Heart right ventricle (tissue), 16 donors: ENCODE results near the gene SGCD. TPM values are rescaled to one million over a fixed set of nuclear protein-coding genes. Genes with fewer than 3 reads are reported as not detected.

Source experiments
- ATAC-seq, 8 donors: fragments of 200-7000 bp; cut with Tn5 transposase; one replicate each; pipeline ENCODE4 v1.9.1; 2020; ENCODE audit warnings: mild to moderate bottlenecking in 8 of 8, moderate library complexity in 8 of 8, moderate number of reproducible peaks in 1 of 8
- DNase-seq, 2 donors: peaks; one replicate each; pipeline ENCODE4 v3.0.0-alpha.2; 2020
- H3K27ac ChIP-seq, 10 donors: fragments of 200-600 bp; sonication (generic) in 2 of 10; one replicate each; pipeline versions ENCODE4 v1.5.0 to v1.8.0; 2020 to 2022; ENCODE audit warnings: mild to moderate bottlenecking in 3 of 10
- H3K27me3 ChIP-seq, 7 donors: fragments of 200-600 bp; one replicate each; pipeline ENCODE4 v1.8.0; 2021 to 2022; ENCODE audit warnings: mild to moderate bottlenecking in 2 of 7
- H3K36me3 ChIP-seq, 9 donors: fragments of 200-600 bp; sonication (generic) in 1 of 9; one replicate each; pipeline versions ENCODE4 v1.5.0 to v1.8.0; 2020 to 2022; ENCODE audit warnings: mild to moderate bottlenecking in 2 of 9
- H3K4me1 ChIP-seq, 9 donors: fragments of 200-600 bp; sonication (generic) in 1 of 9; one replicate each; pipeline versions ENCODE4 v1.5.0 to v1.8.0; 2020 to 2022; ENCODE audit warnings: mild to moderate bottlenecking in 4 of 9
- H3K4me3 ChIP-seq, 10 donors: fragments of 200-600 bp; sonication (generic) in 2 of 10; one replicate each; pipeline versions ENCODE4 v1.5.0 to v1.8.0; 2020 to 2022; ENCODE audit warnings: mild to moderate bottlenecking in 7 of 10, moderate library complexity in 2 of 10
- H3K9me3 ChIP-seq, 11 donors: fragments of 200-600 bp in 10 of 11; sonication (generic) in 2 of 11; one replicate each; pipeline versions ENCODE4 v1.5.0 to v1.8.0; 2013 to 2022; ENCODE audit warnings: mild to moderate bottlenecking in 2 of 11, control low read depth in 1 of 11, moderate library complexity in 1 of 11
- WGBS, 2 donors: extraction: QIAGEN DNeasy Blood & Tissue Kit; methylation state at CpG; one replicate each; pipeline ENCODE4 v1.1.7; 2013; ENCODE audit warnings: inconsistent platforms in 1 of 2; 5-methylcytosine and 5-hydroxymethylcytosine counted together
- intact Hi-C, 10 donors: fragments of 100-400 bp; cut with DNase I; formaldehyde crosslinking; loops; one replicate each; pipeline versions ENCODE4 v1.11.1 to v1.14.2; 2022
- polyA plus RNA-seq, 2 donors: library from polyadenylated mRNA; stranded (reverse); fragments of 200-250 nt; gene quantifications; one replicate each; pipeline ENCODE4 v1.2.3, GENCODE V29; 2013
- total RNA-seq, 10 donors: library from RNA; stranded (reverse); fragmentation: NEBNext Ultra II Directional in 3 of 10; extraction: Animal tissue kit (Norgen Biotek cat#: 25700) in 3 of 10; gene quantifications; one replicate each; pipeline versions ENCODE4 v1.2.1 to v1.2.4, GENCODE V29; 2021 to 2023
- TF ChIP-seq, protein P1 (sequence below), 9 donors: fragments of 200-600 bp; sonication (generic) in 2 of 9; IDR thresholded peaks; one replicate each; pipeline versions ENCODE4 v1.5.0 to v1.8.0; 2021 to 2022; ENCODE audit warnings: antibody characterized with exemption in 9 of 9, mild to moderate bottlenecking in 5 of 9, moderate library complexity in 1 of 9
- donor health status: Arrhythmogenic right ventricular cardiomyopathy.
- donor health status: ischemic (EF 13 %, LVEDD 7.1; RV severe dilation, severe dysfunction).
- donor health status: healthy with polysubstance abuse.
- donor health status: DM: no; HTN: yes; CAD: no.
- donor health status: DM: no; HTN: no; CAD: no.
- donor health status: ischemic (EF 25% LVEDD 6.9; RV normal size, moderate dysfunction).
- donor health status: ischemic (EF 25% LVEDD 5.7; RV mildly dilated, moderate dysfunction).
- donor health status: healthy.
- donor health status: DM: yes; HTN: yes; CAD: no.
- donor health status: Ischemic cardiomyopathy.
- donor health status: ischemic (EF 35%, LVEDD 5.7; RV mildly dilated, moderate dysfunction).
- donor health status: nonischemic (EF 11% LVEDD 7.7; RV severe dilation, severe dysfunction).
- donor health status: DM: yes; HTN: yes; CAD: no.
- donor health status: PGD.
- donor health status: ischemic (EF 29% LVEDD 5.4; RV normal size, mild dysfunction).
- donor health status: nonischemic (EF 23%, LVEDD 6.1; RV moderate dilation, normal function).

Gene SGCD
- total and polyA plus RNA-seq, 12 donors = 12.0 to 153 (median 99.6) TPM

DNA sequence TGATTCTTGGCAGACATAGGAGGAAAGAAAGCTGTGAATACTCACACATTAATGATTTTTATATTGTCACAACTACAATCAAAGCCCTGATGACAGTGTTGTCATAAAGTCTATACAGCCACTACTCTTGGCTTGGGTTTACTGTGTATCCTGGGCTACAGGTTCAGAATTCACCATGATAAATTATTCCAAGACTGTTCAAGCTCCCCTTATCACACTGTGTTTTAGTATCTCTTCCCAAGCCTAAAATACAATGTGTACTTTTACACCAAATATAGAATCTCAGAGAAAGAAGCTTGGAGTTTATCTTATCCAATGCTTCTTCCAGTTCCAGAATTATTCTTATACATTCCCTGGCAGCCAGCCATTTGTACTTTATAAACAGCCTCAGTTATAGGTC is 395.4 kb downstream of the SGCD start:
- Histone ChIP-seq H3K4me3 (no peak overlapping the region), H3K27ac (peak overlapping the region in 6 of 10 donors; percentile 8 to 37 (median 23)), H3K4me1 (peaks cover 0 to 23% (median 5%) of the 10 kb centered on the region in 9 donors), H3K27me3 (no peaks in the 10 kb centered on the region), H3K36me3 (no peaks in the 10 kb centered on the region), H3K9me3 (no peaks in the 10 kb centered on the region)
- no peak for DNase-seq
- intact Hi-C loops = no loop called here
- peak in 1 of 8 donors; percentile 79 for ATAC-seq
- TF ChIP-seq, protein P1, sequence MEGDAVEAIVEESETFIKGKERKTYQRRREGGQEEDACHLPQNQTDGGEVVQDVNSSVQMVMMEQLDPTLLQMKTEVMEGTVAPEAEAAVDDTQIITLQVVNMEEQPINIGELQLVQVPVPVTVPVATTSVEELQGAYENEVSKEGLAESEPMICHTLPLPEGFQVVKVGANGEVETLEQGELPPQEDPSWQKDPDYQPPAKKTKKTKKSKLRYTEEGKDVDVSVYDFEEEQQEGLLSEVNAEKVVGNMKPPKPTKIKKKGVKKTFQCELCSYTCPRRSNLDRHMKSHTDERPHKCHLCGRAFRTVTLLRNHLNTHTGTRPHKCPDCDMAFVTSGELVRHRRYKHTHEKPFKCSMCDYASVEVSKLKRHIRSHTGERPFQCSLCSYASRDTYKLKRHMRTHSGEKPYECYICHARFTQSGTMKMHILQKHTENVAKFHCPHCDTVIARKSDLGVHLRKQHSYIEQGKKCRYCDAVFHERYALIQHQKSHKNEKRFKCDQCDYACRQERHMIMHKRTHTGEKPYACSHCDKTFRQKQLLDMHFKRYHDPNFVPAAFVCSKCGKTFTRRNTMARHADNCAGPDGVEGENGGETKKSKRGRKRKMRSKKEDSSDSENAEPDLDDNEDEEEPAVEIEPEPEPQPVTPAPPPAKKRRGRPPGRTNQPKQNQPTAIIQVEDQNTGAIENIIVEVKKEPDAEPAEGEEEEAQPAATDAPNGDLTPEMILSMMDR (IDR thresholded peaks at IDR 0.05) = no peak

DNA sequence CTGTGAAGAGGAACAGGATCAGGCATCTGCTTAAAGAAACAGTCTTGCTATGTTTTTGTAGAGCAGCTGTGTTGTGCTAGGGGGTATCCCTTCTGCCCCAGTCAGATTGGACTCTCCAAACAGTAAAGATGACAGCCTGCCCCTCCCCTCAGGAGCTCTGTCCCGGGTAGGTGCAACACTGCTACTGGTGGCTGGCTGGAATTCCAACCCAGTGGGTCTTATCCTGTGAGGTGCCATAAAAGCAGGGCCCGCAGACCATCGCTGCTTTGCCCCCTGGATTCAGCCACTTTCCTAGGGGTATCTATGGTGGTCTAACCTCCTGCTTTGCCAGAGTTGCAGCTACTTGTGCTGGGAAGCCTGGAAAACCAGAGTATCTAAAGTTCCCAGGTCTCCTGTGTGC is 408.5 kb downstream of the SGCD start:
- H3K4me1 ChIP-seq = peaks cover 0 to 5% (median 0%) of the 10 kb centered on the region in 9 donors
- ATAC-seq (peak in 2 of 8 donors; percentile 22 to 61), DNase-seq (no peak)
- no peaks in the 10 kb centered on the region for H3K27me3 ChIP-seq
- no peaks in the 10 kb centered on the region for H3K9me3 ChIP-seq
- TF ChIP-seq, protein P1 (IDR thresholded peaks at IDR 0.05) = no peak
- H3K4me3 ChIP-seq = no peak overlapping the region
- H3K27ac ChIP-seq = no peak overlapping the region
- intact Hi-C loops = no loop called here
- H3K36me3 ChIP-seq = no peaks in the 10 kb centered on the region
- 72 to 84% methylated on average over 3 of the region's 3 CpGs for WGBS, 2 donors

DNA sequence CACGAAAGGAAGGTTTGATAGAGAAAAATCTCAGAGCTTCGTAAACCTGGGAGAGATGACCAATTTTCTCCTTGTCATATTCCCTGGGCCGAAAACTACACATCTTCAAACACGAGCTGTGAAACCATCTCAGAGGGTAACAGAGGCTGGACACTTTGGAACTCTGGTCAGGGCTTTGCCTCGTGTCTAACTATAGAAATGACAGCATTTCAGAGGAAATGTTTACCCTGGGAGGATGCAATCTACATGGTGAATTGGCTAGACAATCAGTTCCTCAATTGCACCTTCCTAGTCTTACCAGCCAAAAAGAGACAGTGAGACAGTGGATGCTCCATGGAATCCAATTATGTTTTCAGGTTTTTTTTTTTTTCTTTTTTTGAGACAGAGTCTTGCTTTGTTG is 414.6 kb downstream of the SGCD start:
- ATAC-seq (peak in 1 of 8 donors; percentile 35), DNase-seq (no peak)
- Histone ChIP-seq H3K9me3 (peaks cover 0 to 6% (median 0%) of the 10 kb centered on the region in 11 donors), H3K27ac (no peak overlapping the region), H3K27me3 (no peaks in the 10 kb centered on the region), H3K4me3 (no peak overlapping the region), H3K4me1 (peaks cover 0 to 5% (median 0%) of the 10 kb centered on the region in 9 donors), H3K36me3 (no peaks in the 10 kb centered on the region)
- TF ChIP-seq, protein P1 (IDR thresholded peaks at IDR 0.05) = no peak
- 63 to 77% methylated on average over 5 of the region's 5 CpGs for WGBS, 2 donors
- intact Hi-C loops = no loop called here

DNA sequence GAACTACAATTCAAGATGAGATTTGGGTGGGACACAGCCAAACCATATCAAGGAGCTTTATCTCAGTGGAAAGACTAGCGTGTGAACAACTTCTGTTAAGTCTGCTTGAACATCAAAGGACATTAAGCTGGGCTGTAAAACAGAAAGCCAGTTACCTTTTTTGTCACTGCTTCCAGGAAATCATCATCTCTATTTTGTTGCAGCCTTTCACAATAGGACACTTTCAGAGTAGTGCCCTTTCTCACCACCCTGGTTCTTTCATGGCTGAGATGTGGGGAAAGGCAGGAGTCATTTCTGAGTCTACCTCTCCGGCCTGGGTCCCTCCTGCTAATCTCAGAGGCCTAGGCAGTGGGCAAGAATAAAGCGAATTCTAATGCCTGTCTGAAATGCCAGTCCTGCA is 426.9 kb downstream of the SGCD start:
- Histone ChIP-seq H3K27ac (no peak overlapping the region), H3K9me3 (no peaks in the 10 kb centered on the region), H3K4me3 (no peak overlapping the region), H3K4me1 (peaks cover 0 to 10% (median 2%) of the 10 kb centered on the region in 9 donors), H3K36me3 (no peaks in the 10 kb centered on the region), H3K27me3 (no peaks in the 10 kb centered on the region)
- DNase-seq = no peak
- no peak for ATAC-seq
- TF ChIP-seq, protein P1 (IDR thresholded peaks at IDR 0.05) = no peak
- intact Hi-C loops = no loop called here
- WGBS, 2 donors = 85 to 88% methylated on average over 3 of the region's 3 CpGs
